ENCODE results near the gene TPGS2.

The TPGS2 gene

DNA sequence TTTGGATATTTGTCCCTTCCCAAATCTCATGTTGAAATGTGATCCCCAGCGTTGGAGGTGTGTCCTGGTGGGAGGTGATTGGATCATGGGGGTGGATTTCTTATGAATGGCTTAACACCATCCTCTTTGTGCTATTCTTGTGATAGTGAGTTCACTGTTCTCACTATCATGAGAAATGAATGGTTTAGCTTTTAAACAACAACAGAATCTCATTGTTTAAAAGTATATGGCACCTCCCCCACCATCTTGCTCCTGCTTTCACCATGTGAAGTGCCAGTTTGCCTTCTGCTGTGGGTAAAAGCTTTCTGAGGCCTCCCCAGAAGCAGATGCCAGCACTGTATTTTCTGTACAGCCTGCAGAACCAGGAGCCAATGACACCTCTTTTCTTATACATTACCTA is 38.3 kb upstream of the TPGS2 start:
- Histone ChIP-seq H3K9me3 (ENCODE audit: insufficient read depth, low read depth, low read length) (peaks cover 2% of the 10 kb centered on the region), H3K4me2 (ENCODE audit: low read length) (no peak overlapping the region), H4K12ac (ENCODE audit: low read depth, low read length) (no peak overlapping the region), H3K79me2 (ENCODE audit: control insufficient read depth, insufficient read depth, low read length, poor library complexity) (no peaks in the 10 kb centered on the region), H3K14ac (ENCODE audit: low read length) (no peak overlapping the region), H2BK12ac (ENCODE audit: low read length) (no peak overlapping the region), H3K18ac (ENCODE audit: low read length) (no peak overlapping the region), H3K4me1 (ENCODE audit: control insufficient read depth in 1 of 2, insufficient read depth in 2 of 2, low read length in 2 of 2) (no peaks in the 10 kb centered on the region), H3K36me3 (ENCODE audit: control insufficient read depth in 1 of 2, insufficient read depth in 2 of 2, low read length in 2 of 2) (no peaks in the 10 kb centered on the region), H3K4me3 (ENCODE audit: low read depth, low read length) (no peak overlapping the region), H3K23ac (ENCODE audit: low read length) (no peak overlapping the region), H4K91ac (ENCODE audit: low read depth, low read length) (no peak overlapping the region), H3K27ac (ENCODE audit: low read depth, low read length) (no peak overlapping the region), H2BK120ac (ENCODE audit: insufficient read depth, low read length, poor library complexity) (no peak overlapping the region), H3K9ac (ENCODE audit: low read length) (no peak overlapping the region), H2AFZ (ENCODE audit: insufficient read depth, low read length, poor library complexity) (no peak overlapping the region), H3K79me1 (ENCODE audit: low read length) (no peaks in the 10 kb centered on the region), H2AK5ac (ENCODE audit: low read length) (no peak overlapping the region), H3K27me3 (ENCODE audit: insufficient read depth, low read length) (no peaks in the 10 kb centered on the region), H2BK5ac (ENCODE audit: low read depth, low read length, poor library complexity) (no peak overlapping the region), H3K4ac (ENCODE audit: low read depth, low read length) (no peak overlapping the region), H4K8ac (ENCODE audit: low read depth, low read length) (no peak overlapping the region)
- no CpG with 5 or more reads among the region's 1 CpG for WGBS (ENCODE audit: extremely low coverage, insufficient coverage, insufficient read length)
- no peak for DNase-seq

DNA sequence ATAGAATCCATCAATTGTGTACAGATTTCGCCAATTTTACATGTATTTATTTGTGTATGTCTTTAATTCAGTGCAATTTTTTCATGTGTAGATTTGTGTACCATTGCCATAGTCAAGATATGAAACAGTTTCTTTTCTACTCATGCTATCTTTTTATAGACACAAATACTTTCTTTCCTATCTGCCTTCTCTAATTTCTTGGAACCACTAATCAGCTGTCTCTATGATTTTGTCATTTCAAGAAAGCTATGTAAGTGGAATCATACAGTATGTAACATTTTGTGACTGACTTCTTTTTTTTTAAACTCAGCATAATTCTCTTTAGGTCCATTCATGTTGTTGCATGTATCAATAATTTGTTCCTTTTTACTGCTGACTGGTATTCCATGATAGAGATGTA is 33.4 kb upstream of the TPGS2 start:
- Histone ChIP-seq H3K14ac (ENCODE audit: low read length) (no peak overlapping the region), H3K23ac (ENCODE audit: low read length) (no peak overlapping the region), H4K8ac (ENCODE audit: low read depth, low read length) (no peak overlapping the region), H2BK120ac (ENCODE audit: insufficient read depth, low read length, poor library complexity) (no peak overlapping the region), H4K91ac (ENCODE audit: low read depth, low read length) (no peak overlapping the region), H3K79me2 (ENCODE audit: control insufficient read depth, insufficient read depth, low read length, poor library complexity) (no peaks in the 10 kb centered on the region), H2AK5ac (ENCODE audit: low read length) (no peak overlapping the region), H2AFZ (ENCODE audit: insufficient read depth, low read length, poor library complexity) (no peak overlapping the region), H3K9me3 (ENCODE audit: insufficient read depth, low read depth, low read length) (peaks cover 2% of the 10 kb centered on the region), H3K4me1 (ENCODE audit: control insufficient read depth in 1 of 2, insufficient read depth in 2 of 2, low read length in 2 of 2) (no peaks in the 10 kb centered on the region), H3K9ac (ENCODE audit: low read length) (no peak overlapping the region), H3K18ac (ENCODE audit: low read length) (no peak overlapping the region), H2BK12ac (ENCODE audit: low read length) (no peak overlapping the region), H3K4me3 (ENCODE audit: low read depth, low read length) (no peak overlapping the region), H3K4ac (ENCODE audit: low read depth, low read length) (no peak overlapping the region), H3K4me2 (ENCODE audit: low read length) (no peak overlapping the region), H3K79me1 (ENCODE audit: low read length) (no peaks in the 10 kb centered on the region), H2BK5ac (ENCODE audit: low read depth, low read length, poor library complexity) (no peak overlapping the region), H3K36me3 (ENCODE audit: control insufficient read depth in 1 of 2, insufficient read depth in 2 of 2, low read length in 2 of 2) (no peaks in the 10 kb centered on the region), H4K12ac (ENCODE audit: low read depth, low read length) (no peak overlapping the region), H3K27ac (ENCODE audit: low read depth, low read length) (no peak overlapping the region), H3K27me3 (ENCODE audit: insufficient read depth, low read length) (no peaks in the 10 kb centered on the region)
- no CpG with 5 or more reads among the region's 1 CpG for WGBS (ENCODE audit: extremely low coverage, insufficient coverage, insufficient read length)
- no peak for DNase-seq

DNA sequence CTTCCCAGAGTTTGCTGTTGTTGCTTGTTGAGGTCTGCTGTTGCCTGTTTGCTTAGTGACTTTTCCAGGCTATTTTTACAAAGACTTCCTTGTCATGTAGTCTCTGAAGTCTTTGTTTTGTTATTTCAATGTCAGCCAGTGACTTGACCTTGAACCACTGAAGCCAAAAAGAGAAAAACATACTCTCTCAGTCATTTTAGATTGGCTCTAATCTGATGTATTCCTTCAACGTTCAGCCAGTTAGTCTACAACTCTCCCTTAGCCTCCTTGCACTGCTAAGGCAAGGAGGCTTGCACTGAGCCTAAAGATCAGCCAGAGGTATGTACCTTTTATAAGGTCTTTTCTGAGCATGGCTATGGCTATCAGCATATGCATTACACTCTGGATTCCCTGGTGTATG is 28.0 kb upstream of the TPGS2 start:
- H2AFZ ChIP-seq (ENCODE audit: insufficient read depth, low read length, poor library complexity), result no peak overlapping the region
- no peak overlapping the region for H4K8ac ChIP-seq (ENCODE audit: low read depth, low read length)
- H2BK120ac ChIP-seq (ENCODE audit: insufficient read depth, low read length, poor library complexity), result no peak overlapping the region
- WGBS (ENCODE audit: extremely low coverage, insufficient coverage, insufficient read length), result no CpG with 5 or more reads among the region's 1 CpG
- H3K4me3 ChIP-seq (ENCODE audit: low read depth, low read length), result no peak overlapping the region
- H2BK12ac ChIP-seq (ENCODE audit: low read length), result no peak overlapping the region
- no peaks in the 10 kb centered on the region for H3K79me1 ChIP-seq (ENCODE audit: low read length)
- H3K18ac ChIP-seq (ENCODE audit: low read length), result no peak overlapping the region
- H3K4ac ChIP-seq (ENCODE audit: low read depth, low read length), result no peak overlapping the region
- H3K36me3 ChIP-seq (ENCODE audit: control insufficient read depth in 1 of 2, insufficient read depth in 2 of 2, low read length in 2 of 2), result peaks cover 0 to 2% of the 10 kb centered on the region in 2 experiments
- H3K79me2 ChIP-seq (ENCODE audit: control insufficient read depth, insufficient read depth, low read length, poor library complexity), result no peaks in the 10 kb centered on the region
- H3K27me3 ChIP-seq (ENCODE audit: insufficient read depth, low read length), result no peaks in the 10 kb centered on the region
- H3K9me3 ChIP-seq (ENCODE audit: insufficient read depth, low read depth, low read length), result no peaks in the 10 kb centered on the region
- H3K4me2 ChIP-seq (ENCODE audit: low read length), result no peak overlapping the region
- no peak overlapping the region for H4K91ac ChIP-seq (ENCODE audit: low read depth, low read length)
- DNase-seq, result no peak
- no peak overlapping the region for H3K9ac ChIP-seq (ENCODE audit: low read length)
- H3K14ac ChIP-seq (ENCODE audit: low read length), result no peak overlapping the region
- no peak overlapping the region for H3K23ac ChIP-seq (ENCODE audit: low read length)
- no peak overlapping the region for H2AK5ac ChIP-seq (ENCODE audit: low read length)
- no peak overlapping the region for H2BK5ac ChIP-seq (ENCODE audit: low read depth, low read length, poor library complexity)
- H4K12ac ChIP-seq (ENCODE audit: low read depth, low read length), result no peak overlapping the region
- no peak overlapping the region for H3K27ac ChIP-seq (ENCODE audit: low read depth, low read length)
- H3K4me1 ChIP-seq (ENCODE audit: control insufficient read depth in 1 of 2, insufficient read depth in 2 of 2, low read length in 2 of 2), result no peaks in the 10 kb centered on the region

DNA sequence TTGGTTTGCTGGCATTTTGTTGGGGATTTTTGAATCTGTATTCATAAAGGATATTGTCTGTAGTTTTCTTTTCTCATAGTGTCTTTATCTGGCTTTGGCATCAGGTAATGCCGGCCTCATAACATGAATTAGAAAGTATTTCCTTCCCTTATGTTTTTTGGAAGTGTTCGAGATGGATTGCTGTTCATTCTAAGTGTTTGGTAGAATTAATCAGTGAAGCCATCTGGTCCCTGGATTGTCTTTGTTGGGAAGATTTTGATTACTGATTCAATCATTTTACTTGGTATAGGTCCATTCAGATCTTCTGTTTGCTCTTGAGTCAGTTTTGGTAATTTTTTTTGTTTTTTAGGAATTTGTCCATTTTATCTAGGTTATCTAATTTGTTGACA is 22.4 kb upstream of the TPGS2 start:
- no peaks in the 10 kb centered on the region for H3K79me1 ChIP-seq (ENCODE audit: low read length)
- H2AFZ ChIP-seq (ENCODE audit: insufficient read depth, low read length, poor library complexity), result no peak overlapping the region
- no peak overlapping the region for H3K27ac ChIP-seq (ENCODE audit: low read depth, low read length)
- H3K9me3 ChIP-seq (ENCODE audit: insufficient read depth, low read depth, low read length), result no peaks in the 10 kb centered on the region
- H4K12ac ChIP-seq (ENCODE audit: low read depth, low read length), result no peak overlapping the region
- no peak overlapping the region for H3K4me2 ChIP-seq (ENCODE audit: low read length)
- H2BK12ac ChIP-seq (ENCODE audit: low read length), result no peak overlapping the region
- WGBS (ENCODE audit: extremely low coverage, insufficient coverage, insufficient read length), result no CpG with 5 or more reads among the region's 2 CpGs
- H4K91ac ChIP-seq (ENCODE audit: low read depth, low read length), result no peak overlapping the region
- no peak overlapping the region for H3K14ac ChIP-seq (ENCODE audit: low read length)
- H3K18ac ChIP-seq (ENCODE audit: low read length), result no peak overlapping the region
- no peak overlapping the region for H2BK120ac ChIP-seq (ENCODE audit: insufficient read depth, low read length, poor library complexity)
- H3K4ac ChIP-seq (ENCODE audit: low read depth, low read length), result no peak overlapping the region
- no peak overlapping the region for H2BK5ac ChIP-seq (ENCODE audit: low read depth, low read length, poor library complexity)
- no peak overlapping the region for H3K23ac ChIP-seq (ENCODE audit: low read length)
- peak in 1 of 2 donors; percentile 15 for DNase-seq
- no peak overlapping the region for H3K9ac ChIP-seq (ENCODE audit: low read length)
- no peaks in the 10 kb centered on the region for H3K4me1 ChIP-seq (ENCODE audit: control insufficient read depth in 1 of 2, insufficient read depth in 2 of 2, low read length in 2 of 2)
- H3K4me3 ChIP-seq (ENCODE audit: low read depth, low read length), result no peak overlapping the region
- no peaks in the 10 kb centered on the region for H3K27me3 ChIP-seq (ENCODE audit: insufficient read depth, low read length)
- no peak overlapping the region for H2AK5ac ChIP-seq (ENCODE audit: low read length)
- no peak overlapping the region for H4K8ac ChIP-seq (ENCODE audit: low read depth, low read length)
- H3K79me2 ChIP-seq (ENCODE audit: control insufficient read depth, insufficient read depth, low read length, poor library complexity), result no peaks in the 10 kb centered on the region
- peaks cover 0 to 2% of the 10 kb centered on the region in 2 experiments for H3K36me3 ChIP-seq (ENCODE audit: control insufficient read depth in 1 of 2, insufficient read depth in 2 of 2, low read length in 2 of 2)
